ENCODE measurements around the gene LRRK2.
"Not testable (repeated sequence)": the region's sequence is repeated elsewhere in the genome, so short reads cannot be mapped to it uniquely, and the experiment has no call there.

The LRRK2 gene

GRCh38 chr12:40248585-40249297 lies 23.9 kb downstream of the LRRK2 start:
- no peak for DNase-seq (ENCODE audit: low read depth)

GRCh38 chr12:40250652-40251051 lies 25.9 kb downstream of the LRRK2 start:
- DNase-seq (ENCODE audit: low read depth) = not testable (repeated sequence)

GRCh38 chr12:40253936-40254335 lies 29.1 kb downstream of the LRRK2 start:
- no peak for DNase-seq (ENCODE audit: low read depth)

- no peak for DNase-seq (ENCODE audit: low read depth)
These were observed 29.8 kb downstream of the LRRK2 start for GRCh38 chr12:40254455-40255085.

- no peak for DNase-seq (ENCODE audit: low read depth)
These were observed 33.6 kb downstream of the LRRK2 start for GRCh38 chr12:40258371-40258770.

GRCh38 chr12:40261937-40262336 lies 37.1 kb downstream of the LRRK2 start:
- no peak for DNase-seq (ENCODE audit: low read depth)

GRCh38 chr12:40262657-40263056 lies 37.9 kb downstream of the LRRK2 start:
- no peak for DNase-seq (ENCODE audit: low read depth)

GRCh38 chr12:40263616-40264409 lies 39.0 kb downstream of the LRRK2 start:
- DNase-seq (ENCODE audit: low read depth) = no peak

GRCh38 chr12:40271981-40272664 lies 47.3 kb downstream of the LRRK2 start:
- DNase-seq (ENCODE audit: low read depth) = no peak

GRCh38 chr12:40281791-40282364 lies 57.1 kb downstream of the LRRK2 start:
- no peak for DNase-seq (ENCODE audit: low read depth)

GRCh38 chr12:40286583-40286982 lies 61.8 kb downstream of the LRRK2 start:
- no peak for DNase-seq (ENCODE audit: low read depth)

GRCh38 chr12:40287369-40287975 lies 62.7 kb downstream of the LRRK2 start:
- DNase-seq (ENCODE audit: low read depth) = no peak

- no peak for DNase-seq (ENCODE audit: low read depth)
These were observed 68.1 kb downstream of the LRRK2 start for GRCh38 chr12:40292788-40293429.

- no peak for DNase-seq (ENCODE audit: low read depth)
These were observed 73.5 kb downstream of the LRRK2 start for GRCh38 chr12:40298341-40298740.

- no peak for DNase-seq (ENCODE audit: low read depth)
These were observed 75.7 kb downstream of the LRRK2 start for GRCh38 chr12:40300490-40300889.

GRCh38 chr12:40309001-40309400 lies 84.2 kb downstream of the LRRK2 start:
- no peak for DNase-seq (ENCODE audit: low read depth)

GRCh38 chr12:40310211-40310610 lies 85.4 kb downstream of the LRRK2 start:
- no peak for DNase-seq (ENCODE audit: low read depth)

- DNase-seq (ENCODE audit: low read depth) = no peak
These were observed 87.4 kb downstream of the LRRK2 start for GRCh38 chr12:40312196-40312595.

- DNase-seq (ENCODE audit: low read depth) = no peak
These were observed 88.3 kb downstream of the LRRK2 start for GRCh38 chr12:40312982-40313576.

- DNase-seq (ENCODE audit: low read depth) = no peak
These were observed 89.1 kb downstream of the LRRK2 start for GRCh38 chr12:40313928-40314327.

- DNase-seq (ENCODE audit: low read depth) = no peak
These were observed 90.1 kb downstream of the LRRK2 start for GRCh38 chr12:40314927-40315326.
